BJ (cell line): ENCODE results near the gene MTCL3.

ENCODE experiments used
- CTCF ChIA-PET: fragments of 350-600 bp; formaldehyde crosslinking; extraction: SDS; loops from one replicate; lab custom pipeline; 2021; ENCODE audit warnings: antibody characterized with exemption, inconsistent platforms; lab: Yijun Ruan, JAX
- POLR2A ChIA-PET: fragments of 300-600 bp; sonication (Branson Sonifier 250); formaldehyde crosslinking; extraction: SDS; loops from one replicate; lab custom pipeline; 2021; ENCODE audit warnings: antibody characterized with exemption; lab: Charles Lee
- DNase-seq: peaks from one replicate; pipeline ENCODE4 v3.0.0-alpha.2; 2011; ENCODE audit warnings: low read depth
- H3K27me3 ChIP-seq: 2 replicates; pipeline ENCODE4 v1.6.0; 2011; ENCODE audit warnings: low read length; ENCODE audit not compliant: control insufficient read depth, insufficient read depth
- H3K36me3 ChIP-seq: 2 replicates; pipeline ENCODE4 v1.5.1; 2011; ENCODE audit warnings: low read length; ENCODE audit not compliant: control insufficient read depth, insufficient read depth
- H3K4me3 ChIP-seq: 2 replicates; pipeline ENCODE4 v1.5.1; 2011; ENCODE audit warnings: low read depth, mild to moderate bottlenecking, control low read depth, low read length
- TF ChIP-seq, protein P1 (sequence below): IDR thresholded peaks from 2 replicates; pipeline ENCODE4 v1.5.1; 2011; ENCODE audit warnings: low read depth, mild to moderate bottlenecking, control low read depth, inconsistent platforms, low read length, moderate library complexity; ENCODE audit not compliant: insufficient read depth

MTCL3 gene

DNA sequence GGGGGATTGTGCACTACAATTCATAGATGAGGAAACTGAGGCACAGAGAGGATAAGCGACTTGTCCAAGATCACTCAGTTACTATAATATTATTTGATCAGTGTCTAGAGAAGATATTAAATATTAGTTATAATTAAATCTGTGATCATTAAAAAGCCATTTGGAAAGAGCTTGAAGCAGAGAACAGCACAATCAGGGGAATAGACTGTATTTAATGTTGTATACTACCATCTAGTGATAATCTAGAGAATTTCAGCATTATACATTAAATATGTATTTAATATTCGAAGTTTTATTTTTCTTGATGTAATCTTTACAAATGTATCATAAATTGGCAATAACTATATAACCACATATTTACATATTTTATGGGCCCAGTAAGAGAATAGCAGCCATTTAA lies 20.1 kb upstream of the MTCL3 start:
- no peak overlapping the region for H3K4me3 ChIP-seq
- TF ChIP-seq, protein P1, sequence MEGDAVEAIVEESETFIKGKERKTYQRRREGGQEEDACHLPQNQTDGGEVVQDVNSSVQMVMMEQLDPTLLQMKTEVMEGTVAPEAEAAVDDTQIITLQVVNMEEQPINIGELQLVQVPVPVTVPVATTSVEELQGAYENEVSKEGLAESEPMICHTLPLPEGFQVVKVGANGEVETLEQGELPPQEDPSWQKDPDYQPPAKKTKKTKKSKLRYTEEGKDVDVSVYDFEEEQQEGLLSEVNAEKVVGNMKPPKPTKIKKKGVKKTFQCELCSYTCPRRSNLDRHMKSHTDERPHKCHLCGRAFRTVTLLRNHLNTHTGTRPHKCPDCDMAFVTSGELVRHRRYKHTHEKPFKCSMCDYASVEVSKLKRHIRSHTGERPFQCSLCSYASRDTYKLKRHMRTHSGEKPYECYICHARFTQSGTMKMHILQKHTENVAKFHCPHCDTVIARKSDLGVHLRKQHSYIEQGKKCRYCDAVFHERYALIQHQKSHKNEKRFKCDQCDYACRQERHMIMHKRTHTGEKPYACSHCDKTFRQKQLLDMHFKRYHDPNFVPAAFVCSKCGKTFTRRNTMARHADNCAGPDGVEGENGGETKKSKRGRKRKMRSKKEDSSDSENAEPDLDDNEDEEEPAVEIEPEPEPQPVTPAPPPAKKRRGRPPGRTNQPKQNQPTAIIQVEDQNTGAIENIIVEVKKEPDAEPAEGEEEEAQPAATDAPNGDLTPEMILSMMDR = no peak
- H3K27me3 ChIP-seq = 0 out of 2 replicates have a peak, but pooled peaks cover 1% of the 10 kb centered on the region
- CTCF ChIA-PET = interaction anchor here (0.8 to 4.3 kb wide), 17 partner anchors 9 to 352 kb away, joined by 3 to 56 read pairs (median 5); partner anchors contain the start of genes KIAA0408 and RNF146
- no peak for DNase-seq
- H3K36me3 ChIP-seq = no peaks in the 10 kb centered on the region
- POLR2A ChIA-PET = interaction anchor here (0.5 kb wide), 1 partner anchor 248 kb away, joined by 4 read pairs; no protein-coding TSS in a partner anchor

DNA sequence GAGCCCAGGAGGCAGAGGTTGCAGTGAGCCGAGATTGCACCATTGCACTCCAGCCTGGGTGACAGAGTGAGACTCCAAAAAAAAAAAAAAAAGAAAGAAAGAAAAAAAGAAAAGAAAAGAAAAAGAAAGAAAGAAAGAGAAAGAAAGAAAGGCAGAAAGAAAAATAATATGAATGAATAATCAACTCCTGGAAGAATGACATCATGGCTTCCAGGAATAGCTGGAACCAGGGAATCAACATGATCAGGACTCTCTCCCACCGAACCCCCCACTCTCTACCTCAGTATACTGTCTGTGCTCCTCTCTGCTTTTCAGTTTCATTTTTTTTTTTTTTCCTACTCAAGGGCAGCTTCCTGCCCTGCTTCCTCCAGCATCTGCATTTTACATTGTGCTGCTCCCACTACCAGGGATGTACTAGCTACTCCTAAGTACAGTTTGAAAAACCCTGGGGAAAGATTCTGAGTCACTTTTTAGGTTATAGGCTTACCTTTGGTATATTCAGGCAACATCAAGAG lies 19.7 kb upstream of the MTCL3 start:
- CTCF ChIA-PET = interaction anchor here (0.7 to 4.3 kb wide), 20 partner anchors 9 to 352 kb away, joined by 3 to 56 read pairs (median 4); partner anchors contain the start of genes KIAA0408 and RNF146
- Histone ChIP-seq H3K36me3 (no peaks in the 10 kb centered on the region), H3K27me3 (0 out of 2 replicates have a peak, but pooled peaks cover 1% of the 10 kb centered on the region), H3K4me3 (no peak overlapping the region)
- POLR2A ChIA-PET = interaction anchor here (0.5 kb wide), 1 partner anchor 248 kb away, joined by 4 read pairs; no protein-coding TSS in a partner anchor
- TF ChIP-seq, protein P1 = no peak
- DNase-seq = no peak

DNA sequence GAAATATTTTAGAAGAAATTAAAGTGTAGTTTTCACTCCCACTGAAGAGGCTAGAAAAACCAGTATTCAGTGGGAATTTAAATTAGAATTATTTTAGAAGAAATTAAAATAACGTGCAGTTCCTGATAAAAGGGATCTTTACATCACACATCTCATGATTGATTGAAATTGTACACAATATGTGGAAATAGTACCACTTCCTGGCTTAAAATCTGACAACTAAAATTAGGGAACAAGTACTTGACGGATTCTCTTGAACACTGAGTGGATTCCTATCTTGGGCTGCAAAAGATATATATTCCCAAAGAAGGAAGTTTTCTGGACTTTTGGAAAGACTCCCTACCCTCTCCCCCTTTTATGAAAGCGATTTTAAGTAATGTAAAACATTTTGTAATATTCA lies 14.6 kb upstream of the MTCL3 start:
- Histone ChIP-seq H3K27me3 (no peaks in the 10 kb centered on the region), H3K36me3 (no peaks in the 10 kb centered on the region), H3K4me3 (no peak overlapping the region)
- CTCF ChIA-PET = interaction anchor here (1.0 kb wide), 1 partner anchor 68 kb away, joined by 3 read pairs; no protein-coding TSS in a partner anchor
- TF ChIP-seq, protein P1 = no peak
- POLR2A ChIA-PET = no interaction called here
- no peak for DNase-seq

DNA sequence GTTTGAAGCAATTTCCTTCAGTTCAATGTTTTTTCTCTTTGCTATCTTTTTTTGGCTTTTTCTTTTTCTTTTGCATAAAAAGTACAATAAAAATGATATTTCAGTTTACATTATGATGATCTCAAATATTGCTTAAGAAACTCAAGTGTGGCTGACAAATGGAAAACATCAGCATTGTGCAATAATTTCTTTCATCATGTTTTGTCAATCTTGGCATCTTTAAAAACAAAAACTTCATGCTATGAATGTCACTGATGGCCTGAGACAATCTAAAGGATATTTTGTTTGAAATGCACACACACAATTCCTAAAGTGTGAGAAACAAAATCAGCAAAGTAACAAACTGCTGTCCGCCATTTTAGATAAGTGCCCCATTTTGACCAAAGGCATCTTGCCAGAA lies 13.9 kb upstream of the MTCL3 start:
- ChIA-PET CTCF (no interaction called here), POLR2A (no interaction called here)
- H3K27me3 ChIP-seq = 0 out of 2 replicates have a peak, but pooled peaks cover 2% of the 10 kb centered on the region
- no peak overlapping the region for H3K4me3 ChIP-seq
- TF ChIP-seq, protein P1 = no peak
- no peaks in the 10 kb centered on the region for H3K36me3 ChIP-seq
- DNase-seq = no peak

DNA sequence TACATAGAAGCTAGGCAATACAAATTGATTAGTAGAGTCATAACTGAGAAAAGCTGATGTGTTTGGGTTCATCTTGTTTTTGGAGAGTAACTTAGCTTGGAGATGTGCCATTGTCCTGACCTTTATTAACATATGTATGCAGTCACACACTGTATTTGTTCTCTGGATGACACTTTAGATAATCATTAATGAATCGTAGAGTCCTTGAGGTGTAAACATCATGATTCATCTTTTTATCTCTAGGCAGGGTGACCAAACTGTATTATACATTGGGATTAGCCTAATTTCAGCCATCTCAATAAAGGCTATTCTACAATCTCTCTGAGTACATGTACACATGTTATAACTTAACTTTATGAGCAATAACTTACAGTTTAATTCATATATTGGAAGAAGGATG lies 3.6 kb upstream of the MTCL3 start:
- CTCF ChIA-PET = no interaction called here
- Histone ChIP-seq H3K36me3 (no peaks in the 10 kb centered on the region), H3K4me3 (no peak overlapping the region), H3K27me3 (peaks cover 5% of the 10 kb centered on the region; the same call in 1 of the 2 replicates)
- TF ChIP-seq, protein P1 = no peak
- POLR2A ChIA-PET = no interaction called here
- no peak for DNase-seq
